CD4-positive, alpha-beta T cell treated with Interleukin-17A for 1 hour (primary cell): ENCODE measurements around the gene PDGFC.

ENCODE experiments used
- DNase-seq: peaks from one replicate; pipeline ENCODE4 v3.0.0-alpha.2; 2020

The PDGFC gene

GRCh38 chr4:156971676-156972378, at the start of gene PDGFC:
Gene PDGFC, minus strand, starts transcription at chr4:156971799. Its CDS starts 896 bp downstream, at chr4:156970903.
- no peak for DNase-seq

GRCh38 chr4:157020882-157021281, 49.3 kb upstream of the PDGFC start:
- DNase-seq = no peak

- no peak for DNase-seq
Measured at GRCh38 chr4:157018920-157019490, 47.4 kb upstream of the PDGFC start.

GRCh38 chr4:157014621-157015591, 43.3 kb upstream of the PDGFC start:
- DNase-seq = no peak

GRCh38 chr4:157013656-157014055, 42.1 kb upstream of the PDGFC start:
- no peak for DNase-seq

- DNase-seq = no peak
Measured at GRCh38 chr4:157012781-157013180, 41.2 kb upstream of the PDGFC start.

GRCh38 chr4:157012296-157012695, 40.7 kb upstream of the PDGFC start:
- DNase-seq = no peak

- no peak for DNase-seq
Measured at GRCh38 chr4:157010630-157011029, 39.0 kb upstream of the PDGFC start.

- no peak for DNase-seq
Measured at GRCh38 chr4:157005831-157006230, 34.2 kb upstream of the PDGFC start.

- no peak for DNase-seq
Measured at GRCh38 chr4:157005193-157005592, 33.6 kb upstream of the PDGFC start.

GRCh38 chr4:157004279-157005161, 32.9 kb upstream of the PDGFC start:
- DNase-seq = no peak

GRCh38 chr4:156999175-156999517, 27.5 kb upstream of the PDGFC start:
- no peak for DNase-seq

GRCh38 chr4:156998500-156999174, 27.0 kb upstream of the PDGFC start:
- no peak for DNase-seq

- no peak for DNase-seq
Measured at GRCh38 chr4:156992943-156993342, 21.3 kb upstream of the PDGFC start.

GRCh38 chr4:156991161-156991560, 19.6 kb upstream of the PDGFC start:
- no peak for DNase-seq

GRCh38 chr4:156983366-156983765, 11.8 kb upstream of the PDGFC start:
- DNase-seq = no peak

- no peak for DNase-seq
Measured at GRCh38 chr4:156981262-156981769, 9.7 kb upstream of the PDGFC start.

- DNase-seq = no peak
Measured at GRCh38 chr4:156977435-156978160, 6.0 kb upstream of the PDGFC start.

- no peak for DNase-seq
Measured at GRCh38 chr4:156976147-156976546, 4.5 kb upstream of the PDGFC start.

- DNase-seq = no peak
Measured at GRCh38 chr4:156975686-156976085, 4.1 kb upstream of the PDGFC start.

GRCh38 chr4:156974264-156974663, 2.7 kb upstream of the PDGFC start:
- DNase-seq = no peak
